ENCODE measurements around the gene STX10.

- TF ChIP-seq CTCF (IDR thresholded peaks at IDR 0.05) = no peak
- TF ChIP-seq POLR2A (IDR thresholded peaks at IDR 0.05) = no peak
Measured at GRCh38 chr19:13149628-13150186, 468 bp downstream of the STX10 start.

Measured in testis (tissue), 2 donors.